Endothelial cell of umbilical vein (primary cell): Measurements from ENCODE around the gene SRRM2. TPM values are rescaled to one million over a fixed set of nuclear protein-coding genes. Genes with fewer than 3 reads are reported as not detected.

ENCODE experiments used
- BruUV-seq: library from RNA; stranded (reverse); fragments of 400-500 nt; replicated peaks from 2 replicates; lab custom pipeline; 2021; lab: Mats Ljungman, UMichigan
- CTCF ChIA-PET: fragments of 300-600, 350-600 bp; sonication (Branson Sonifier 250); formaldehyde crosslinking; loops from one replicate; lab custom pipeline; 2021; ENCODE audit warnings: antibody characterized with exemption, inconsistent platforms; lab: Charles Lee
- POLR2A ChIA-PET: fragments of 300-600, 350-600 bp; sonication (Branson Sonifier 250); formaldehyde crosslinking; loops from one replicate; lab custom pipeline; 2021; ENCODE audit warnings: antibody characterized with exemption, inconsistent platforms; lab: Charles Lee
- DNase-seq: peaks from one replicate; pipeline ENCODE4 v3.0.0-alpha.2; 2011; ENCODE audit warnings: low read depth, low spot score
- FAIRE-seq: peaks from 2 replicates; lab custom pipeline; 2011; peaks lifted over from hg19 to GRCh38; lab: Jason Lieb, UNC
- H2AFZ ChIP-seq: 2 replicates; pipeline ENCODE4 v1.6.0; 2012; ENCODE audit warnings: low read depth, low read length, control low read depth, inconsistent platforms
- H3K27ac ChIP-seq: 2 replicates; pipeline ENCODE4 v1.5.1; 2011; ENCODE audit warnings: low read depth, mild to moderate bottlenecking, control low read depth, low read length, moderate library complexity; ENCODE audit not compliant: insufficient read depth
- H3K27me3 ChIP-seq, 2 experiments: 2 replicates each; pipeline versions ENCODE4 v1.6.0 to v1.6.1; 2011; ENCODE audit warnings: low read length in 2 of 2, mixed read lengths in 1 of 2; ENCODE audit not compliant: control insufficient read depth in 2 of 2, insufficient read depth in 2 of 2
- H3K36me3 ChIP-seq, 2 experiments: 2 replicates in 1 of 2; 3 replicates in 1 of 2; pipeline ENCODE4 v1.5.1; 2011; ENCODE audit warnings: low read length in 2 of 2, mild to moderate bottlenecking in 1 of 2, moderate library complexity in 1 of 2; ENCODE audit not compliant: control insufficient read depth in 2 of 2, insufficient read depth in 2 of 2; ENCODE audit errors: extremely low read depth in 1 of 2
- H3K4me1 ChIP-seq: 3 replicates; pipeline ENCODE4 v1.5.1; 2011; ENCODE audit warnings: mild to moderate bottlenecking, low read length; ENCODE audit not compliant: control insufficient read depth, insufficient read depth; ENCODE audit errors: extremely low read depth
- H3K4me2 ChIP-seq: 2 replicates; pipeline ENCODE4 v1.6.1; 2011; ENCODE audit warnings: low read length, control low read depth, mixed read lengths; ENCODE audit not compliant: insufficient read depth
- H3K4me3 ChIP-seq, 3 experiments: fragments of 200-600 bp in 1 of 3; sonication (generic), shearing (Covaris generic) in 1 of 3; replicated peaks in 1 of 3; 2 replicates each; pipeline ENCODE4 v1.5.1; 2011 to 2016; ENCODE audit warnings: control low read depth in 3 of 3, low read length in 3 of 3, mild to moderate bottlenecking in 2 of 3, inconsistent platforms in 1 of 3, low read depth in 1 of 3, moderate library complexity in 1 of 3; ENCODE audit not compliant: insufficient read depth in 1 of 3
- H3K79me2 ChIP-seq: 2 replicates; pipeline ENCODE4 v1.6.0; 2012; ENCODE audit warnings: low read length, inconsistent platforms; ENCODE audit not compliant: control insufficient read depth, insufficient read depth
- H3K9ac ChIP-seq: replicated peaks from 2 replicates; pipeline ENCODE3; 2011; ENCODE audit warnings: low read length, control low read depth; ENCODE audit not compliant: insufficient read depth; ENCODE audit errors: extremely low read depth
- H3K9me1 ChIP-seq: replicated peaks from 3 replicates; pipeline ENCODE4 v1.6.0; 2011; ENCODE audit warnings: mild to moderate bottlenecking, low read length; ENCODE audit not compliant: control insufficient read depth, insufficient read depth; ENCODE audit errors: extremely low read depth
- H3K9me3 ChIP-seq: replicated peaks from 2 replicates; pipeline ENCODE4 v1.5.1; 2012; ENCODE audit warnings: low read length, inconsistent platforms; ENCODE audit not compliant: control insufficient read depth, insufficient read depth
- H4K20me1 ChIP-seq: replicated peaks from 2 replicates; pipeline ENCODE3; 2011; ENCODE audit warnings: mild to moderate bottlenecking, low read length; ENCODE audit not compliant: control insufficient read depth, insufficient read depth; ENCODE audit errors: extremely low read depth
- EZH2 ChIP-seq: IDR thresholded peaks from 2 replicates; pipeline ENCODE4 v1.6.1; 2012; ENCODE audit warnings: borderline replicate concordance, low read depth, mild to moderate bottlenecking, moderate library complexity, low read length, inconsistent platforms; ENCODE audit not compliant: severe bottlenecking
- FOS ChIP-seq: IDR thresholded peaks from 2 replicates; pipeline ENCODE4 v1.6.1; 2011; ENCODE audit warnings: mild to moderate bottlenecking, low read length, moderate library complexity, borderline replicate concordance; ENCODE audit not compliant: insufficient read depth
- GATA2 ChIP-seq: IDR thresholded peaks from 2 replicates; pipeline ENCODE4 v1.7.0; 2011; ENCODE audit warnings: low read depth, mild to moderate bottlenecking, moderate library complexity, mixed read lengths, low read length; ENCODE audit not compliant: insufficient read length, insufficient read depth
- JUN ChIP-seq: IDR thresholded peaks from 2 replicates; pipeline ENCODE4 v1.6.1; 2011; ENCODE audit warnings: borderline replicate concordance, low read depth; ENCODE audit not compliant: insufficient read length, insufficient read depth
- MYC ChIP-seq: IDR thresholded peaks from one replicate; pipeline ENCODE4 v1.6.1; 2011; ENCODE audit warnings: mild to moderate bottlenecking, low read depth, low read length
- POLR2A ChIP-seq: IDR thresholded peaks from 2 replicates; pipeline ENCODE4 v1.6.1; 2012; ENCODE audit warnings: low read depth, mild to moderate bottlenecking, control low read depth, low read length
- POLR2AphosphoS5 ChIP-seq: IDR thresholded peaks from 2 replicates; pipeline ENCODE4 v1.6.1; 2012; ENCODE audit warnings: low read depth, mild to moderate bottlenecking, control low read depth, low read length, moderate library complexity; ENCODE audit not compliant: insufficient read depth
- dilution Hi-C: fragments of 300-500 bp; cut with MboI; formaldehyde crosslinking; loops from one replicate; pipeline ENCODE4 v1.15.0; 2019; ENCODE audit warnings: low sequenced_read_pairs; ENCODE audit not compliant: extremely low pct_ligation_motif_present
- intact Hi-C: fragments of 100-400 bp; cut with micrococcal nuclease; formaldehyde crosslinking; loops from one replicate; pipeline ENCODE4 v1.10.0; 2022
- polyA plus RNA-seq, 4 experiments: library from polyadenylated mRNA; depleted of rRNA in 3 of 4; stranded (reverse) in 3 of 4; unstranded in 1 of 4; fragments of >200 nt; gene quantifications; 2 replicates each; pipeline versions ENCODE4 v1.2.1 to v1.2.3, GENCODE V29; 2011 to 2012; ENCODE audit warnings: missing spikeins in 1 of 4
- total RNA-seq: library from RNA; stranded (reverse); gene quantifications from 2 replicates; pipeline ENCODE4 v1.2.3, GENCODE V29; 2021
- TF ChIP-seq, protein P1 (sequence below), 2 donors: IDR thresholded peaks; 1 replicate in 1 of 2; 2 replicates in 1 of 2; pipeline ENCODE4 v1.5.1; 2011; ENCODE audit warnings: low read length in 2 of 2, mild to moderate bottlenecking in 2 of 2, moderate library complexity in 2 of 2, control low read depth in 1 of 2, inconsistent platforms in 1 of 2, low read depth in 1 of 2; ENCODE audit not compliant: insufficient read depth in 1 of 2; ENCODE audit errors: extremely low read depth in 1 of 2
- TF ChIP-seq, protein P2 (sequence below): IDR thresholded peaks from 2 replicates; pipeline ENCODE4 v1.6.1; 2011; ENCODE audit not compliant: insufficient read depth, insufficient read length

SRRM2 gene
- total and polyA plus RNA-seq, 2 donors (not counting 3 experiments of a cell fraction or from before 2014, with no cell fraction given): 270 to 483 TPM

DNA sequence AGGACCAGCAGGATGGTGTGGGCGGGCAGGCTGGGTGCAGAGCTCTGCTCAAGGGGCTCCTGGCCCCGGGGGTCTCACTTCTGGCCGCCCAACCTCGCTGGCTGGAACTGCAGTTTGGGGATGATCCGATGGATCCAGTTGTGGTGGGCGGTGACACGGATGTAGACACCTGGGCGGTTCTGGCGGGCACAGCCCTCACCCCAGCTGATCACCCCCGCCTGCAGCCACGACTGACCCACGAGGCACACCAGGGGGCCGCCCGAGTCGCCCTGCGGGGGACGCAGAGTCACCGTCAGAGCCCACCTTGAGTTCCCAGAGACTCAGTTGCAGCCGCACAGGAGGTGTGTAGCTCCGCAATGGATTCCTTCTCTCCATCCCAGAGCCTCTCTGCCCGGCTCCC, 39.9 kb upstream of the SRRM2 start:
- ChIA-PET CTCF (no interaction called here), POLR2A (no interaction called here)
- no peak overlapping the region for H2AFZ ChIP-seq
- no peaks in the 10 kb centered on the region for H4K20me1 ChIP-seq
- H3K79me2 ChIP-seq: no peaks in the 10 kb centered on the region
- H3K9me3 ChIP-seq: no peaks in the 10 kb centered on the region
- H3K27ac ChIP-seq: no peak overlapping the region
- no peaks in the 10 kb centered on the region for H3K27me3 ChIP-seq
- no TSS peak for BruUV-seq
- no peak overlapping the region for H3K4me2 ChIP-seq
- no peaks in the 10 kb centered on the region for H3K9me1 ChIP-seq
- H3K4me1 ChIP-seq: no peaks in the 10 kb centered on the region
- peaks cover 0 to 10% of the 10 kb centered on the region in 2 experiments for H3K36me3 ChIP-seq
- DNase-seq: no peak
- intact Hi-C loops (no loop called here), dilution Hi-C loops (no loop called here)
- no peak for FAIRE-seq
- TF ChIP-seq, protein P1, sequence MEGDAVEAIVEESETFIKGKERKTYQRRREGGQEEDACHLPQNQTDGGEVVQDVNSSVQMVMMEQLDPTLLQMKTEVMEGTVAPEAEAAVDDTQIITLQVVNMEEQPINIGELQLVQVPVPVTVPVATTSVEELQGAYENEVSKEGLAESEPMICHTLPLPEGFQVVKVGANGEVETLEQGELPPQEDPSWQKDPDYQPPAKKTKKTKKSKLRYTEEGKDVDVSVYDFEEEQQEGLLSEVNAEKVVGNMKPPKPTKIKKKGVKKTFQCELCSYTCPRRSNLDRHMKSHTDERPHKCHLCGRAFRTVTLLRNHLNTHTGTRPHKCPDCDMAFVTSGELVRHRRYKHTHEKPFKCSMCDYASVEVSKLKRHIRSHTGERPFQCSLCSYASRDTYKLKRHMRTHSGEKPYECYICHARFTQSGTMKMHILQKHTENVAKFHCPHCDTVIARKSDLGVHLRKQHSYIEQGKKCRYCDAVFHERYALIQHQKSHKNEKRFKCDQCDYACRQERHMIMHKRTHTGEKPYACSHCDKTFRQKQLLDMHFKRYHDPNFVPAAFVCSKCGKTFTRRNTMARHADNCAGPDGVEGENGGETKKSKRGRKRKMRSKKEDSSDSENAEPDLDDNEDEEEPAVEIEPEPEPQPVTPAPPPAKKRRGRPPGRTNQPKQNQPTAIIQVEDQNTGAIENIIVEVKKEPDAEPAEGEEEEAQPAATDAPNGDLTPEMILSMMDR (IDR thresholded peaks at IDR 0.05; ENCODE audit: extremely low read depth in 1 of 2, insufficient read depth in 1 of 2, low read depth in 1 of 2, low read length in 2 of 2): no peak
- no peak for TF ChIP-seq FOS
- no peak for TF ChIP-seq POLR2A
- TF ChIP-seq MYC: no peak
- H3K4me3 ChIP-seq: no peak overlapping the region
- H3K9ac ChIP-seq: no peak overlapping the region

DNA sequence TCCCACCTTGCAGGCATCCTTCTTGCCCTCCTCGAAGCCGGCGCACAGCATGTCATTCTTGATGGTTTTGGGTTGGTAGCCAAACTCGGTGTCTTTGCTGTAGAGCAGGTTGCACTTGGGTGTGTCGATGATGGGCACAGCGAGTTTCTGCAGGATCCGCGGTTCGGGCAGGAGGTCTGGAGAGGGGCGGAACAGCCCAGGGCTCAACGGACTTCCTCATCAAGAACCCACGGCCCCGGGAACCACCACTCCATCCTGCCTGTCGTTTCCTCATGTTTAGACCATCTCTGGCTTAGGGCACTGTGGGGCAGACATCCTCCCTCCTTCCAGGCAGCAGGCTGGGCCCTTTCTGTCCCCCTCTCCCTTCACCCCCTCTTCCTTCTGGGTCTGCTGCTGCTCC, 38.9 kb upstream of the SRRM2 start:
- H3K9me1 ChIP-seq: no peaks in the 10 kb centered on the region
- CTCF ChIA-PET: no interaction called here
- no peak overlapping the region for H2AFZ ChIP-seq
- no peaks in the 10 kb centered on the region for H4K20me1 ChIP-seq
- no peaks in the 10 kb centered on the region for H3K27me3 ChIP-seq
- POLR2A ChIA-PET: no interaction called here
- intact Hi-C loops: no loop called here
- no peak overlapping the region for H3K4me2 ChIP-seq
- no peak for FAIRE-seq
- TF ChIP-seq FOS (no peak), EZH2 (no peak), JUN (no peak), MYC (no peak), POLR2A (no peak), GATA2 (no peak), POLR2AphosphoS5 (no peak)
- TF ChIP-seq, protein P1 (IDR thresholded peaks at IDR 0.05; ENCODE audit: extremely low read depth in 1 of 2, insufficient read depth in 1 of 2, low read depth in 1 of 2, low read length in 2 of 2): no peak
- TF ChIP-seq, protein P2, sequence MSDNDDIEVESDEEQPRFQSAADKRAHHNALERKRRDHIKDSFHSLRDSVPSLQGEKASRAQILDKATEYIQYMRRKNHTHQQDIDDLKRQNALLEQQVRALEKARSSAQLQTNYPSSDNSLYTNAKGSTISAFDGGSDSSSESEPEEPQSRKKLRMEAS: no peak
- no peaks in the 10 kb centered on the region for H3K9me3 ChIP-seq
- H3K79me2 ChIP-seq: no peaks in the 10 kb centered on the region
- DNase-seq: no peak
- BruUV-seq: no TSS peak
- no peak overlapping the region for H3K4me3 ChIP-seq
- H3K36me3 ChIP-seq: peaks cover 0 to 2% of the 10 kb centered on the region in 2 experiments
- H3K27ac ChIP-seq: no peak overlapping the region
- H3K4me1 ChIP-seq: no peaks in the 10 kb centered on the region
- dilution Hi-C loops: no loop called here
- no peak overlapping the region for H3K9ac ChIP-seq
